Thoracic aorta (tissue), 2 donors: Measurements from ENCODE around the gene GFPT2. TPM values are rescaled to one million over a fixed set of nuclear protein-coding genes. Genes with fewer than 3 reads are reported as not detected.

Experiments
- ATAC-seq: fragments of 150-250 bp; one replicate; pipeline ENCODE4 v1.8.0; 2017; ENCODE audit warnings: low read depth; ENCODE audit not compliant: insufficient number of reproducible peaks, low FRiP score
- DNase-seq: peaks from one replicate; pipeline ENCODE4 v3.0.0-alpha.2; 2020; ENCODE audit warnings: low spot score
- H3K27ac ChIP-seq, 2 donors: fragments of 200-600 bp; sonication (generic); 1 replicate in 1 of 2; 2 replicates in 1 of 2; pipeline ENCODE4 v1.5.1; 2016; ENCODE audit warnings: mild to moderate bottlenecking in 2 of 2, moderate library complexity in 2 of 2
- H3K27me3 ChIP-seq: fragments of 200-600 bp; sonication (generic); replicated peaks from 2 replicates; pipeline ENCODE4 v1.6.0; 2016; ENCODE audit warnings: mild to moderate bottlenecking; ENCODE audit not compliant: insufficient read depth
- H3K36me3 ChIP-seq: fragments of 200-600 bp; sonication (generic); one replicate; pipeline ENCODE4 v1.5.1; 2016
- H3K4me1 ChIP-seq, 2 donors: fragments of 200-600 bp; sonication (generic); 1 replicate in 1 of 2; 2 replicates in 1 of 2; pipeline versions ENCODE4 v1.5.1 to v1.6.0; 2016; ENCODE audit warnings: low read depth in 2 of 2, mild to moderate bottlenecking in 1 of 2; ENCODE audit not compliant: control insufficient read depth in 1 of 2
- H3K4me3 ChIP-seq: fragments of 200-600 bp; sonication (generic); 2 replicates; pipeline ENCODE4 v1.5.1; 2016; ENCODE audit warnings: mild to moderate bottlenecking
- H3K9me3 ChIP-seq: fragments of 200-600 bp; sonication (generic); 2 replicates; pipeline ENCODE4 v1.5.1; 2016
- CTCF ChIP-seq: fragments of 200-600 bp; sonication (generic); IDR thresholded peaks from one replicate; pipeline ENCODE4 v1.5.1; 2019; ENCODE audit warnings: antibody characterized with exemption
- total RNA-seq, 2 donors: library from RNA; depleted of rRNA; stranded (reverse); fragments of >200 nt; gene quantifications; one replicate each; pipeline versions ENCODE4 v1.1.0 to v1.2.3, GENCODE V29; 2016

The GFPT2 gene
- total RNA-seq, 2 donors from 2014 or later, result 32.1 to 136 TPM

GRCh38 chr5:180399401-180400215 lies 46.5 kb upstream of the GFPT2 start:
- ATAC-seq, result no peak
- Histone ChIP-seq H3K27ac (no peak overlapping the region), H3K4me3 (no peak overlapping the region), H3K36me3 (no peaks in the 10 kb centered on the region), H3K4me1 (no peaks in the 10 kb centered on the region), H3K9me3 (no peaks in the 10 kb centered on the region), H3K27me3 (no peaks in the 10 kb centered on the region)
- TF ChIP-seq CTCF, result no peak
- DNase-seq, result no peak

GRCh38 chr5:180396926-180397325 lies 43.8 kb upstream of the GFPT2 start:
- no peak for DNase-seq
- TF ChIP-seq CTCF, result no peak
- no peak for ATAC-seq
- Histone ChIP-seq H3K4me3 (no peak overlapping the region), H3K36me3 (no peaks in the 10 kb centered on the region), H3K27ac (no peak overlapping the region), H3K4me1 (no peaks in the 10 kb centered on the region), H3K27me3 (no peaks in the 10 kb centered on the region), H3K9me3 (no peaks in the 10 kb centered on the region)

- ATAC-seq, result no peak
- no peaks in the 10 kb centered on the region for H3K36me3 ChIP-seq
- no peaks in the 10 kb centered on the region for H3K4me1 ChIP-seq
- no peak overlapping the region for H3K27ac ChIP-seq
- DNase-seq, result no peak
- no peaks in the 10 kb centered on the region for H3K27me3 ChIP-seq
- TF ChIP-seq CTCF, result no peak
- H3K9me3 ChIP-seq, result no peaks in the 10 kb centered on the region
- H3K4me3 ChIP-seq, result no peak overlapping the region
Observed at GRCh38 chr5:180395540-180396274, 42.6 kb upstream of the GFPT2 start.

GRCh38 chr5:180394031-180394636 lies 41.0 kb upstream of the GFPT2 start:
- ATAC-seq, result no peak
- Histone ChIP-seq H3K36me3 (no peaks in the 10 kb centered on the region), H3K4me1 (no peaks in the 10 kb centered on the region), H3K27me3 (no peaks in the 10 kb centered on the region), H3K27ac (no peak overlapping the region), H3K9me3 (no peaks in the 10 kb centered on the region), H3K4me3 (no peak overlapping the region)
- no peak for TF ChIP-seq CTCF
- DNase-seq, result no peak

GRCh38 chr5:180391276-180391675 lies 38.1 kb upstream of the GFPT2 start:
- Histone ChIP-seq H3K9me3 (no peaks in the 10 kb centered on the region), H3K4me3 (no peak overlapping the region), H3K27ac (no peak overlapping the region), H3K36me3 (no peaks in the 10 kb centered on the region), H3K4me1 (no peaks in the 10 kb centered on the region), H3K27me3 (no peaks in the 10 kb centered on the region)
- DNase-seq (no peak), ATAC-seq (no peak)
- TF ChIP-seq CTCF, result no peak
